HCT116 (cell line): ENCODE results near the gene TMEM121. TPM values are rescaled to one million over a fixed set of nuclear protein-coding genes. Genes with fewer than 3 reads are reported as not detected.
"Not testable (repeated sequence)": the region's sequence is repeated elsewhere in the genome, so short reads cannot be mapped to it uniquely, and the experiment has no call there.

Experiments
- ATAC-seq: fragments of 200-7000 bp; cut with Tn5 transposase; 2 replicates; pipeline ENCODE4 v1.9.1; 2020; ENCODE audit warnings: mild to moderate bottlenecking, moderate library complexity
- BruUV-seq: library from RNA; stranded (reverse); fragments of 400-500 nt; replicated peaks from 2 replicates; lab custom pipeline; 2021; lab: Mats Ljungman, UMichigan
- CTCF ChIA-PET: fragments of 300-600 bp; sonication (Branson Sonifier 250); formaldehyde crosslinking; loops from one replicate; lab custom pipeline; 2021; ENCODE audit warnings: antibody characterized with exemption; lab: Charles Lee
- POLR2A ChIA-PET: fragments of 300-600, 350-600 bp; sonication (Branson Sonifier 250); formaldehyde crosslinking; loops from one replicate; lab custom pipeline; 2021; ENCODE audit warnings: antibody characterized with exemption; lab: Charles Lee
- RAD21 ChIA-PET, 2 experiments: fragments of 300-600 bp; sonication (Branson Sonifier 250); formaldehyde crosslinking; loops; one replicate each; lab custom pipeline; 2023; ENCODE audit warnings: low total read pairs in 2 of 2; ENCODE audit not compliant: uncharacterized antibody in 2 of 2, unreplicated experiment in 2 of 2, low non-redundant PET in 1 of 2; lab: Charles Lee
- DNase-seq: peaks from one replicate; pipeline ENCODE4 v3.0.0-alpha.2; 2010; ENCODE audit warnings: low read depth, low spot score
- H2AFZ ChIP-seq: fragments of 200-600 bp; shearing (Covaris generic), sonication (generic); 2 replicates; pipeline ENCODE4 v1.6.1; 2017; ENCODE audit warnings: low read depth, mixed run types, mixed read lengths, antibody characterized with exemption, low read length; ENCODE audit not compliant: poor library complexity, severe bottlenecking
- H3K27ac ChIP-seq: 2 replicates; pipeline ENCODE4 v1.5.1; 2012; ENCODE audit warnings: low read depth, low read length
- H3K27me3 ChIP-seq: fragments of 200-600 bp; sonication (generic); 2 replicates; pipeline ENCODE4 v1.6.1; 2016; ENCODE audit warnings: mixed run types, low read length, mixed read lengths; ENCODE audit not compliant: insufficient read depth
- H3K36me3 ChIP-seq, 2 experiments: fragments of 200-500 bp in 1 of 2; fragments of 200-600 bp in 1 of 2; sonication (Bioruptor generic) in 1 of 2; sonication (generic) in 1 of 2; 2 replicates each; pipeline versions ENCODE4 v1.5.1 to v1.6.1; 2014 to 2016; ENCODE audit warnings: low read length in 2 of 2, inconsistent platforms in 1 of 2, mixed read lengths in 1 of 2, mixed run types in 1 of 2; ENCODE audit not compliant: insufficient read depth in 2 of 2, control insufficient read depth in 1 of 2
- H3K4me1 ChIP-seq, 2 experiments: fragments of 200-600 bp in 1 of 2; sonication (generic) in 1 of 2; 2 replicates each; pipeline versions ENCODE4 v1.5.1 to v1.6.1; 2012 to 2017; ENCODE audit warnings: low read length in 2 of 2, inconsistent platforms in 1 of 2, mild to moderate bottlenecking in 1 of 2, mixed read lengths in 1 of 2, mixed run types in 1 of 2, moderate library complexity in 1 of 2; ENCODE audit not compliant: insufficient read depth in 2 of 2, control insufficient read depth in 1 of 2
- H3K4me2 ChIP-seq: fragments of 200-600 bp; sonication (generic); 2 replicates; pipeline ENCODE4 v1.6.1; 2017; ENCODE audit warnings: mixed run types, low read length, mixed read lengths
- H3K4me3 ChIP-seq, 2 experiments: fragments of 200-600 bp in 1 of 2; sonication (generic) in 1 of 2; replicated peaks in 1 of 2; 2 replicates each; pipeline ENCODE4 v1.5.1; 2011 to 2016; ENCODE audit warnings: low read length in 2 of 2, control low read depth in 1 of 2, low read depth in 1 of 2, mild to moderate bottlenecking in 1 of 2, mixed read lengths in 1 of 2, mixed run types in 1 of 2
- H3K79me2 ChIP-seq: fragments of 200-600 bp; sonication (generic); 2 replicates; pipeline ENCODE4 v1.6.1; 2017; ENCODE audit warnings: mild to moderate bottlenecking, mixed run types, low read length, moderate library complexity, mixed read lengths; ENCODE audit not compliant: insufficient read depth
- H3K9ac ChIP-seq: fragments of 200-600 bp; sonication (generic); 2 replicates; pipeline ENCODE4 v1.6.1; 2016; ENCODE audit warnings: low read length, mixed read lengths
- H3K9me2 ChIP-seq: fragments of 200-600 bp; sonication (generic), shearing (Covaris generic); 2 replicates; pipeline ENCODE4 v1.6.1; 2017; ENCODE audit warnings: mixed run types, mild to moderate bottlenecking, moderate library complexity; ENCODE audit not compliant: insufficient read depth
- H3K9me3 ChIP-seq, 2 experiments: fragments of 200-500 bp in 1 of 2; fragments of 200-600 bp in 1 of 2; sonication (Bioruptor generic) in 1 of 2; sonication (generic) in 1 of 2; 2 replicates each; pipeline ENCODE4 v1.6.1; 2014 to 2017; ENCODE audit warnings: low read length in 2 of 2, mixed read lengths in 2 of 2, inconsistent platforms in 1 of 2, low read depth in 1 of 2, mild to moderate bottlenecking in 1 of 2, mixed run types in 1 of 2, moderate library complexity in 1 of 2; ENCODE audit not compliant: control insufficient read depth in 1 of 2, insufficient read depth in 1 of 2
- H4K20me1 ChIP-seq: fragments of 200-600 bp; sonication (generic), shearing (Covaris generic); 2 replicates; pipeline ENCODE4 v1.6.1; 2017; ENCODE audit warnings: mixed run types, mild to moderate bottlenecking, moderate library complexity; ENCODE audit not compliant: insufficient read depth
- intact Hi-C: fragments of 100-400 bp; cut with micrococcal nuclease; formaldehyde crosslinking; loops from 2 replicates; pipeline ENCODE4 v1.10.0; 2022
- total RNA-seq: library from RNA; stranded (reverse); gene quantifications from one replicate; pipeline ENCODE4 v1.2.1, GENCODE V29; 2021; ENCODE audit not compliant: unreplicated experiment
- TF ChIP-seq, protein P1 (sequence below), 3 experiments: fragments of 200-600 bp in 1 of 3; sonication (generic) in 1 of 3; IDR thresholded peaks in 2 of 3; conservative IDR thresholded peaks in 1 of 3; 2 replicates each; pipeline ENCODE4 v1.5.1; 2012 to 2017; ENCODE audit warnings: low read depth in 2 of 3, low read length in 2 of 3, antibody characterized with exemption in 1 of 3, borderline replicate concordance in 1 of 3, control low read depth in 1 of 3, mild to moderate bottlenecking in 1 of 3, mixed read lengths in 1 of 3, mixed run types in 1 of 3, moderate library complexity in 1 of 3; ENCODE audit not compliant: insufficient read depth in 1 of 3

Gene TMEM121
- total RNA-seq, 1 experiment from 2014 or later = 5.5 TPM

DNA sequence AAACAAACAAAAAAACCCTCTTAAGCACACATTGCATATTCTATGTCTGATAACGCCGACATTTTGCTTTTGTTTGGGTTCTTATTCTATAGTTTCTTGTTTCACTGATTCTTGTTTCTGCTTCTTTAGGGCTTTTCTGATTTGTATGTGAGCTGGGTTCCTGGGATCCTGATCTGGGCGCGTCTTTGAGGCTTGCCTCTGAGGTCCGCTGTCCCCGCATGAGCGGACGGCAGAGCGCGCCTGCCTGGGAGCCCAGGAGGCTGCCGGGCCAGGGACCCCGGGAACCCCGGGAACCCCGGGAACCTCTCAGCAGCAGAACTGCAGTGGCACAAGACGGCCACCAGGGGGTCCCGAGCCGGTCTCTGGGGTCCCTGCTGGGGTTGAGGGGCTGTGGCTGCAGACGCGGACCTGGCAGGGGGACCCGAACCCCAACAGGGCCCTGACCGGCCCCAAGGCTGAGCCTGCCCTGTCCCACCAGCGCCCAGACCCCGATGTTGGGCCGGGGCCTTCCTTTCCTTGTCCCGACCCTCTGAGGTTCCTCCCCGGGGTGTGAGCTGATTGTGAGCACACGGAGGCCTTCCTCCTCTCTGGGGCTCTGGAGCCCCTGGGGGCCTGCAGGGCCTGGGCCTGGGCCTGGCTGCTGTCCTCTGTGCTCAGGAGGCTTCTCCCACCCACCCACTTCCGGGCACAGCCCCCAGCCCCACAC, 32.2 kb downstream of the TMEM121 start:
- H3K27me3 ChIP-seq, CTCF ChIA-PET, DNase-seq, H3K27ac ChIP-seq, H3K4me2 ChIP-seq, H3K36me3 ChIP-seq, H3K9ac ChIP-seq, H3K9me2 ChIP-seq, H2AFZ ChIP-seq, RAD21 ChIA-PET, H3K79me2 ChIP-seq, POLR2A ChIA-PET, H4K20me1 ChIP-seq, ATAC-seq, H3K9me3 ChIP-seq, H3K4me1 ChIP-seq, BruUV-seq, H3K4me3 ChIP-seq: not testable (repeated sequence)
- TF ChIP-seq, protein P1, sequence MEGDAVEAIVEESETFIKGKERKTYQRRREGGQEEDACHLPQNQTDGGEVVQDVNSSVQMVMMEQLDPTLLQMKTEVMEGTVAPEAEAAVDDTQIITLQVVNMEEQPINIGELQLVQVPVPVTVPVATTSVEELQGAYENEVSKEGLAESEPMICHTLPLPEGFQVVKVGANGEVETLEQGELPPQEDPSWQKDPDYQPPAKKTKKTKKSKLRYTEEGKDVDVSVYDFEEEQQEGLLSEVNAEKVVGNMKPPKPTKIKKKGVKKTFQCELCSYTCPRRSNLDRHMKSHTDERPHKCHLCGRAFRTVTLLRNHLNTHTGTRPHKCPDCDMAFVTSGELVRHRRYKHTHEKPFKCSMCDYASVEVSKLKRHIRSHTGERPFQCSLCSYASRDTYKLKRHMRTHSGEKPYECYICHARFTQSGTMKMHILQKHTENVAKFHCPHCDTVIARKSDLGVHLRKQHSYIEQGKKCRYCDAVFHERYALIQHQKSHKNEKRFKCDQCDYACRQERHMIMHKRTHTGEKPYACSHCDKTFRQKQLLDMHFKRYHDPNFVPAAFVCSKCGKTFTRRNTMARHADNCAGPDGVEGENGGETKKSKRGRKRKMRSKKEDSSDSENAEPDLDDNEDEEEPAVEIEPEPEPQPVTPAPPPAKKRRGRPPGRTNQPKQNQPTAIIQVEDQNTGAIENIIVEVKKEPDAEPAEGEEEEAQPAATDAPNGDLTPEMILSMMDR (IDR thresholded peaks at IDR 0.05 in 2 of 3, conservative IDR thresholded peaks at IDR 0.05 in 1 of 3; ENCODE audit: borderline replicate concordance in 1 of 3, insufficient read depth in 1 of 3, low read depth in 2 of 3, low read length in 2 of 3) = peak in 2 of 3 experiments; percentile 5 to 27; a peak in 1 of 6 replicates
- intact Hi-C loops = loop anchor here (10.0 kb wide), 2 partner anchors 376 to 446 kb away; no protein-coding TSS in a partner anchor

DNA sequence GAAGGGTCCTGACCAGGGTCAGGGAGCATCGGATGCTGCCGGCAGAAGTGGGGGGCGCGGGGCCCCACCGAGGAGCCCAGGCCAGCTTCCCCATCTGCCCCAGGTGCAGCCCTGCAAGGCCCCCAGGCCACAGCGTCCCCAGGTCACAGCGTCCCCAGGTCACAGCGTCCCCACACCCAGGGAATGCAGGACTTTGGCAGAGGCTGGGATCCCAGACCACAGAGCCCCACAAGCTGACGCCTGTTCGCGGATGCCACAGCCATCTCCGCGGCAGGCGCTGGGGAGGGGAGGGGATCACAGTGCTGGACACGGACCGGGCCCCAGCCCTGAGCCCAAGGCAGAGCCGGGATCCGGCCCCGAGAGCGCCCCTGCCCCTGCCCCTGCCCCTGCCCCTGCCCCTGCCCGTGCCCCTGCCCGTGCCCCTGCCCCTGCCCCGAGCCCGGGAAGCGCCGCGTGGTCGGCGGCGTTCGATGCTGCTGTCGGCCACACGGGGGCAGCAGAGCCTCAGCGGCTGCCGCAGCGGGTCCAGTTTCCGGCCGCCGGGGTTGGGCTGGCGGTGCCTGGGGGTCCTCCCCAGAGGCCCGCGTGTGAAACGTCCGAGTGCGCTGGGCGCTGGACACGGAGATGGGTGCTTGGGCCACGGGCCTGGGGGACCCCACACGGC, 33.1 kb downstream of the TMEM121 start:
- H3K4me1 ChIP-seq, H3K9me3 ChIP-seq, H4K20me1 ChIP-seq, RAD21 ChIA-PET, H3K4me3 ChIP-seq, BruUV-seq, POLR2A ChIA-PET, H3K4me2 ChIP-seq, H3K79me2 ChIP-seq, H3K36me3 ChIP-seq, DNase-seq, CTCF ChIA-PET, H3K9me2 ChIP-seq, H2AFZ ChIP-seq, H3K9ac ChIP-seq, H3K27ac ChIP-seq, H3K27me3 ChIP-seq: not testable (repeated sequence)
- intact Hi-C loops = loop anchor here (10.0 kb wide), 3 partner anchors 125 to 445 kb away; no protein-coding TSS in a partner anchor
- peak; percentile 69 for ATAC-seq

DNA sequence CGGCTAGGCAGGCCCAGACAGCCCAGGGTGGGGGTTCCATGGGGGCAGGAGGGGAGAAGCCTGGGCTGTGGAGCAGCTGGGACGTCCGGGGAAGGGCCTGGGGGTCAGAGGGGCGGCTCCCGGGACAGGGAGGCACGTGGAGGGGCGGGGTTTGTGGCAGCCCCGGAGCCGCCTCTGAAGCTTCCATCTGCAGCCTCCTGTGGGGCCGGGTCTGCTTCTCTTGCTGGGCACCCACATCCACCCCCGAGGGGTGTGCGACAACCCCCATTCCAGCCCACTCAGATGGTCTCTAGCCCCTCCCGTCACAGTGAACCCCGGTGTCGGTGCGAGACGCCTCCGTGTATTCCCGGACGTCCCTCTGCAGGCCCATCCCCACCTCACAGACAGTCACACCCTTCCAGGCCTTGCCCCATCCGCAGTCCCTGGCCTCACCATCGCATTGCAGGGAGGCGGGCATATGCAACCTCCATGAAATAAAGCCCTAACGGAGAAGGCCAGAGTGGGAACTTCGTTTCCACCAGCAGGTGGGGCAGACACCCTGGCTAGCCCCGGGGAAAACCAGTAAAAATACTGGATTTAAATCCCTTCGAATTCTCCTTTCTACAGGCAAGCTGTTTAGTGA, 33.8 kb downstream of the TMEM121 start:
- H3K9ac ChIP-seq, H3K4me1 ChIP-seq, CTCF ChIA-PET, H3K27me3 ChIP-seq, H3K9me2 ChIP-seq, H3K9me3 ChIP-seq, H2AFZ ChIP-seq, DNase-seq, RAD21 ChIA-PET, H3K36me3 ChIP-seq, H3K4me3 ChIP-seq, H3K27ac ChIP-seq, H3K4me2 ChIP-seq, BruUV-seq, H3K79me2 ChIP-seq, POLR2A ChIA-PET, H4K20me1 ChIP-seq: not testable (repeated sequence)
- peak; percentile 56 for ATAC-seq
- intact Hi-C loops = loop anchor here (10.0 kb wide), 1 partner anchor 125 kb away; no protein-coding TSS in a partner anchor
